ENCODE measurements around the gene CYTH3.
"Not testable (repeated sequence)": the region's sequence is repeated elsewhere in the genome, so short reads cannot be mapped to it uniquely, and the experiment has no call there.

CYTH3 gene

GRCh38 chr7:6272481-6273323, at the start of gene CYTH3:
TSS of gene CYTH3 (minus strand) at chr7:6272624. CDS start at chr7:6272507, 117 bp downstream.
- DNase-seq (ENCODE audit: low read depth in 3 of 3, low spot score in 1 of 3) = peak; percentile 27 to 78 (median 63)

- no peak for DNase-seq (ENCODE audit: low read depth in 3 of 3, low spot score in 1 of 3)
These were observed 48.4 kb upstream of the CYTH3 start for GRCh38 chr7:6320791-6321190.

- no peak for DNase-seq (ENCODE audit: low read depth in 3 of 3, low spot score in 1 of 3)
These were observed 45.5 kb upstream of the CYTH3 start for GRCh38 chr7:6317797-6318438.

DNA sequence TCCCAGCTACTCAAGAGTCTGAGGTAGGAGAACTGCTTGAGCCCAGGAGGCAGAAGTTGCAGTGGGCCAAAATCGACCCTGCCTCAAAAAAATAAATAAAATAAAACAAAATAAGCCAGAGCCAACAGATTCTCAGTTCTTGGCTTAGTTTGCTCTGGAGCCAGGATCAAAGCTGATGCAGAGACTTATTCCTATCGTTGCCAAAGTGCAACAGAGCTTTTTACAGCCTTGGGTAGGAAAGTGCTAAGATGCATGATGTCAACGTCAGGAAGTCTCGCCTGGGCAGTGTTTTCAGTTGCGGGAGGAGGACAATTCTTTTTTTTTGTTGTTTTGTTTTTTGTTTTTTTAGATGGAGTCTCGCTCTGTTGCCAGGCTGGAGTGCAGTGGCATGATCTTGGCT, 43.8 kb upstream of the CYTH3 start:
- DNase-seq (ENCODE audit: low read depth in 3 of 3, low spot score in 1 of 3) = no peak

DNA sequence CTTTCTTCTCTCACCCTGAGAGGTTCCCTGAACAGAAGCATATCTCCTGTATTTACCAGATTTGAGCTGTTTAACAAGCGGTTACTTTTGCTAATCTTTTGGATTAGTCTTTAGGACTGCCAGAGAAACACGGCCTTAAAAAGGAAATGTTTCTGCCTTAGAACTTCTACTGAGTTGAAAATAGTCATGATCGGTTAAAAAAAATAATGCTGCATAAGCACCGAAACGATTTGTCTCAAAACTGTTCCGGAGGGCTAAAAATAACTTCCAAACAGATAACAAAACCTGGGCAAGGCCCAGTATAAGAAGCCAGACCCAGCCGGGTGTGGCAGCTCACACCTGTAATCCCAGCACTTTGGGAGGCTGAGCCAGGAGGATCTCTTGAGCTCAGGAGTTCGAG, 43.3 kb upstream of the CYTH3 start:
- no peak for DNase-seq (ENCODE audit: low read depth in 3 of 3, low spot score in 1 of 3)

- no peak for DNase-seq (ENCODE audit: low read depth in 3 of 3, low spot score in 1 of 3)
These were observed 38.0 kb upstream of the CYTH3 start for GRCh38 chr7:6310271-6310993.

DNA sequence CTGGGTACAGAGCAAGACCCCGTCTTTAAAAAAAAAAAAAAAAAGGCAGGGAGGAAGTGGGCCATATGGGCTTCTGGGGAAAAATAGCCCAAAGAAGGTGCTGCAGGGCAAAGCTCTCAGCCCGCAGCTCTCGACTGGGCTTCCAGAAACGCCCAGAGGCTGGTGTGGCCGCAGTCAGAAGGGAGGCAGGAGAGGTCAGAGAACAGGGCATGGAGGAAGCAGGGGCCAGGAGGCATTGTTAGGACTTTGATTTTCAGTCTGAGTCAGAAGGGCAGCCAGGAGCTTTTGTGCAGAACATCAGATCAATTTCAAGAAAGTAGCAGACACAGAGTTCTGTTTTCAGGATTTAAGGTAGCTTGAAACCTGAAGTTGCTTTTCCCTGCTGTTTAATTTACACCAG, 35.3 kb upstream of the CYTH3 start:
- no peak for DNase-seq (ENCODE audit: low read depth in 3 of 3, low spot score in 1 of 3)

DNA sequence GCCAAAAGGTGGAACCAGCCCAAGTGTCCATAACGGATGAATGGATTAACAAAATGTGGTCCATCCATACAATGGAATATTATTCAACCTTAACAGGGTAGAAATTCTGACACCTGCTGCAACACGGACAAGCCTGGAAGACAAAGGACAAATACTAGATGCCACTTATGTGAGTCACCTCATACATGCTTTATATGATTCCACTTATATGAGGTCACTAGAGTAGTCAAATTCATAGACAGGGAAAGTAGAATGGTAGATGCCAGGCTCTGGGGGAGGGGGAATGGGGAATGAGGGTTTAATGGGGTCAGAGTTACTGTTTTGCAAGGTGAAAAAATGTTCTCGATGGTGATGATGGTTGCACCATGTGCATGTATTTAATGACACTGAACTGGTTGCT, 34.0 kb upstream of the CYTH3 start:
- no peak for DNase-seq (ENCODE audit: low read depth in 3 of 3, low spot score in 1 of 3)

GRCh38 chr7:6305330-6305729, 32.9 kb upstream of the CYTH3 start:
- no peak for DNase-seq (ENCODE audit: low read depth in 3 of 3, low spot score in 1 of 3)

GRCh38 chr7:6301446-6301845, 29.0 kb upstream of the CYTH3 start:
- DNase-seq (ENCODE audit: low read depth in 3 of 3, low spot score in 1 of 3) = not testable (repeated sequence)

DNA sequence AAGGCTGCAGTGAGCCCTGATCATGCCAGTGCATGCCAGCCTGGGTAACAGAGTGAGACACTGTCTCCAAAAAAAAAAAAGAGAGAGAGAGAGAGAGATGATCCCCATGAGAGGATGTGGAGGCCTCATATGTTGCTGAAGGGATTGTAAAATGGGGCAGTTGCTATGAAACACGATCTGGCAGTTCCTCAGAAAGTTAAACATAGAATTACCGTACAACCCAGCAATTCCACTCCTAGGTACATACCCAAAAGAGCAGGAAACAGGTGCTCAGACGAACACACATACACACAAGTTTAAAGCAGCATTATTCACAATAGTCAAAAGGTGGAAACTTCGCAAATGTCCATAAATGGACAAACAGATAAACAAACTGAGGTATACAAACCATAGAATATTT, 27.4 kb upstream of the CYTH3 start:
- DNase-seq (ENCODE audit: low read depth in 3 of 3, low spot score in 1 of 3) = no peak

DNA sequence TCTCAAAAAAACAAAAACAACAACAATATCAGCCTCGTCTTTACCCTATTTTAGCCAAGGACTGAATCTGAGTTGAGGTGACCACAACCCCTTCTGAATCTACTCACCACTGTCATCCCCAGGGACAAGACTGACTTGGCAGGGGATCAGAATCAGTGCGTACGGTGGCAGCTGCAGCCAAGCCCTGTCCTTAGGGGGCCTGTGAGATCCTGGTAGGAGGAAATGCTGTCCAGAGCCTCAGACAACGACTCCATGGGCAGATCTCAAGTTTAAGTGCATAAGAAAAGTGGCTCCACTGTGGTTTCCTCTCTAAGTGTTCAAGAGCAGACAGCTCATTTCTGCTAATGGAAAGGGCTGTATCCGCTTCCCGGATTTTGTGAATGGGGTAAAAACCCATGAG, 22.4 kb upstream of the CYTH3 start:
- DNase-seq (ENCODE audit: low read depth in 3 of 3, low spot score in 1 of 3) = no peak

- no peak for DNase-seq (ENCODE audit: low read depth in 3 of 3, low spot score in 1 of 3)
These were observed 20.8 kb upstream of the CYTH3 start for GRCh38 chr7:6293202-6293601.

DNA sequence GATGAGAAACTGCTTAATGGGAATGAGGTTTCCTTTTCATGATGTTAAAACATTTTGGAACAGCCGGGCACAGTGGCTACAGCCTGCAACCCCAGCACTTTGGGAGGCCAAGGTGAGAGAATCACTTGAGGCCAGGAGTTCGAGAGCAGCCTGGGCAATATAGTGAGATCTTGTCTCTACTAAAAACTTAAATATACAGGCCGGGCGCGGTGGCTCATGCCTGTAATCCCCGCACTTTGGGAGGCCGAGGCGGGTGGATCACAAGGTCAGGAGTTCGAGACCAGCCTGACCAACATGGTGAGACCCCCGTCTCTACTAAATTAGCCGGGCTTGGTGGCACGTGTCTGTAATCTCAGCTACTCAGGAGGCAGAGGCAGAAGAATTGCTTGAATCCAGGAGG, 19.5 kb upstream of the CYTH3 start:
- DNase-seq (ENCODE audit: low read depth in 3 of 3, low spot score in 1 of 3) = not testable (repeated sequence)

DNA sequence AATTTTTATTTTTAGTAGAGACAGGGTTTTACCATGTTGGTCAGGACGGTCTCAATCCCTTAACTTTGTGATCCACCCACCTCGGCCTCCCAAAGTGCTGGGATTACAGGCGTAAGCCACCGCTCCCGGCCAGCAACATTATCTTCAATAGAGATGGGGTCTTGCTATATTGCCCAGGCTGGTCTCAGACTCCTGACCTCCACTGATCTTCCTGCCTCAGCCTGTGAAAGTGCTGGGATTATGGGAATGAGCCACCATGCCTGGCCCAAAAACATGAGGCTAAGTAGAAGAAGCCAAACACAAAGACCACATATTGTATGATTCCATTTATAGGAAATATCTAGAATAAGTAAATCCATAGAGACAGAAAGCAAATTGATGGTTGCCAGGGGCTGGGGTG, 19.1 kb upstream of the CYTH3 start:
- DNase-seq (ENCODE audit: low read depth in 3 of 3, low spot score in 1 of 3) = no peak

DNA sequence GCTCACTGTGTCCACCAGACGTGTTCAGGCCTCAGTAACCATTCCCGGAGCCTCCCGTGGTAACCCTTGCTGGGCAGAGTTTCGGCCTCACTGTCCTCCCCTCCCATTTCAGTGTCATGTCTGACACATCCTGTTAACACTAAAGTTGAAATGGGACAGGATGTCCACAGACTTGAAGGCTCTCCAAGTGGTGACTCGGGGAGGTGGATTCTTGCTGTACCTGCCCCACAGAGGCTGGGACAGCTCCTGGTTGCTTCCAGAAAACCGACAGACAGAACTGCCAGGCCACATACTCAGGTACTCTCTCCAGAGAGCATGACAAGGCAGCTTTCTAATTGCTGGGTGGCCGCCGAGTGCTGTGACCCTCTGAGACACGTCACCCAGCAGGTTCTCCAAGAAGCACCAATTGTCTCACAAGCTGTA, 17.9 kb upstream of the CYTH3 start:
- DNase-seq (ENCODE audit: low read depth in 3 of 3, low spot score in 1 of 3) = no peak

DNA sequence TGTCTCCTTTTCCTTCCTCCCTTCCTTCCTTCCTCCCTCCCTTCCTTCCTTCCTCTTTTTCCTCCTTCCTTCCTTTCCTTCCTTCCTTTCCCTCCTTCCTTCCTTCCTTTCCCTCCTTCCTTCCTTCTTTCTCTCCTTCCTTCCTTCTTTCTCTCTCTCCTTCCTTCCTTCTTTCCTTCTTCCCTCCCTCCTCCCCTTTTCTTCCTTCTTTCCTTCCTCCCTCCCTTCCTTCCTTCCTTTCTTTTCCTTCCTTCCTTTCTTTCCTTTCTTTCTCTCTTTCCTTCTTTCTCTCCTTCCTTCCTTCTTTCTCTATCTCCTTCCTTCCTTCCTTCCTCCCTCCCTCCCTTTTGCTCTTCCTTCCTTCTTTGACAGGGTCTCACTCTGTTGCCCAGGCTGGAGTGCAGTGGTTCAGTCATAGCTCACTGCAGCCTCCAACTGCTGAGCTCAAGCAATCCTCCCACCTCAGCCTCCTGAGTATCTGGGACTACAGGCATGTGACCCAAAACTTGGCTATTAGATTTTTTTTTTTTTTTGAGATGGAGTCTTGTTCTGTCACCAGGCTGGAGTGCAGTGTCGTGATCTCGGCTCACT, 15.9 kb upstream of the CYTH3 start:
- DNase-seq (ENCODE audit: low read depth in 3 of 3, low spot score in 1 of 3) = no peak

GRCh38 chr7:6286486-6286885, 14.1 kb upstream of the CYTH3 start:
- DNase-seq (ENCODE audit: low read depth in 3 of 3, low spot score in 1 of 3) = no peak

DNA sequence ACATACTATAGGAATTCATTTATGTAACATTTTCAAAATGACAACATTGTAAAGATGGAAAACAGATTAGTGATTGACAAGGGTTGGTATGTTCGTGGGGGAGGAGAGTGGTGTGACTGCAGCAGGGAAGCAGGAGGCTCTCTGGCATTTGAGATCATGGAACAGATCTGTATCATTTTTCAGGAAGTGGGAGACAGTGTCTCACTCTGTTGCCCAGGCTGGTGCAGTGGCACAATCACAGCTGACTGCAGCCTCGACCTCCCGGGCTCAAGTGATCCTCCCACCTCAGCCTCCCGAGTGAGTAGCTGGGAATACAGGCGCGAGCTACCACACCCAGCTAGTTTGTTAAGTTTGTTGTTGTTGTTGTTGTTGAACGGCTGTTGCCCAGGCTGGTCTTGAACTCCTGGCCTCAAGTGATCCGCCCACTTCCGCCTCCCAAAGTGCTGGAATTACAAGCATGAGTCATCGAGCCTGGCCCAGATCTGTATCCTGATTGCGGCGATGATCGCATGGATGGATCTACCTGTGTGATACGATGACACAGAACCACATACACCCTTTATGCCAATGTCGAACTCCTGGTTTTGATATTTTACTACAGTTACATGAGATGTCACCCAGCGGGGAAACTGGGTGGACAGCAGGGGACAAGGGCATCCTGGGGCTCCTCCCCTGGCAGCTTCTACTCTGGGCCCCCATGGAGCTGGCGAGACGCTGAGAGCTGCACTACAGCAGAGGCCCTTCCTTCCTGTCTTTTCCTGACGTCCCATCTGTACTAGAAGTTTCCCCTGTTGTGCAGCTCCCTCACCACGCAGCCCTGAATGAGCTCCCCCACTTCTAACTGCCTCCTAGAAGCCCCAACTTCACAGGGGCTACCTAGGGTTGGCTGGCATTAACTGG, 12.3 kb upstream of the CYTH3 start:
- DNase-seq (ENCODE audit: low read depth in 3 of 3, low spot score in 1 of 3) = no peak

DNA sequence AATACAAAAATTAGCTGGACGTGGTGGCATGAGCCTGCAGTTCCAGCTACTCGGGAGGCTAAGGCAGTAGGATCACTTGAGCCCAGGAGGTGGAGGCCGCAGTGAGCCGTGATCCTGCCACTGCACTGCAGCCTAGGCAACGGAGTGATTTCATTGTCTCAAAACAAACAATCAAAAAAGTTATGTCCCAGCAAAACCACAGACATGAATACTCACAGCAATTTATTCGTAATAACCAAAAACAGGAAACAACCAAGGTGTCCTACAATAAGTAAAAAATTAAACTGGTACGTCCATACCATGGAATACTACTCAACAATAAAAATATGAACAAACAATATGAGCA, 11.6 kb upstream of the CYTH3 start:
- DNase-seq (ENCODE audit: low read depth in 3 of 3, low spot score in 1 of 3) = no peak

Measured in stimulated activated CD4-positive, alpha-beta T cell treated with anti-CD3 and anti-CD28 coated beads, TNF-alpha, amount 100 ng/mL, for 1 hour (primary cell).